ENCODE data around the gene KCNF1.

DNA sequence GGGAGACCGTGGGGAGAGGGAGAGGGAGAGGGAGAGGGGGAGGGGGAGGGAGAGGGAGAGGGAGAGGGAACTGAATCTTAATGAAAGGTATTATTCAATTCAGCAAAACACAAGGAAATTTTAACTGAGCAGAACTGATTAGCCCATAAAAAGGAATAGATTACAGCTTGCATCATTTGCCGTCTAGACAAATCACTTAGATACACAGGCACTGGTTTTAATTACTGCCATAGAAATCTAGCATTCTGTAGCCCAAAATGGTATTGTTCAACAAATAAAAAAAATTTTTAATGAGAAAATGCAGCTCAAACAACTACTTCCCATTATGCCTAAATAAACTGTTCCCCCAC lies 7.9 kb upstream of the KCNF1 start:
- TF ChIP-seq ZNF274 (IDR thresholded peaks at IDR 0.05; ENCODE audit: low read depth, low read length): no peak
- no peak for TF ChIP-seq YY1 (IDR thresholded peaks at IDR 0.05; ENCODE audit: insufficient read depth, insufficient read length)
- TF ChIP-seq SUZ12 (IDR thresholded peaks at IDR 0.05; ENCODE audit: extremely low read depth, insufficient read depth, insufficient read length): no peak
